GM18507 (cell line): Measurements from ENCODE around the gene TTC4.

ENCODE experiments used
- DNase-seq: peaks from one replicate; pipeline ENCODE4 v3.0.0; 2011; ENCODE audit warnings: low read depth; ENCODE audit not compliant: insufficient read length; ENCODE audit errors: extremely low spot score
- FAIRE-seq: peaks from 2 replicates; lab custom pipeline; 2011; peaks lifted over from hg19 to GRCh38; lab: Jason Lieb, UNC

The TTC4 gene

DNA sequence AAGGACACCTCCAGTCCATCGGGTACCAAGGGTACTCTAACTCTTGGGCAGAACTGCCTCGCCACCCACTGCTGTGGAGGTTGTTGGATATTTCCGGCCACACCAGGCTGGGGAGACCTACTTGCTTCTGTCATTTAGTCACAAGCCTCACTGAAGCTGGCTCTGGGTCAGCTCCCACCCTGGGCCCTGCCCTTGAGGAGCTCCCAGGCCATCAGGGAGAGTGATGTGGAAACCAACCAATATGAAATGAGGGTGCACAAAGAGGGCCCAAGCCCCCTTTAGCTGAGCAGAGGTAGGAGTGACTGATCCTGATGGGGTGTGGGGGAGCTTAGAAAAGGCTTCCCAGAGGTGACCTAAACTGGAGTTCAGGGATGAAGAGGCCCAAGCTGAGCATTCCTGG lies 29.0 kb downstream of the TTC4 start:
- DNase-seq: no peak
- no peak for FAIRE-seq

DNA sequence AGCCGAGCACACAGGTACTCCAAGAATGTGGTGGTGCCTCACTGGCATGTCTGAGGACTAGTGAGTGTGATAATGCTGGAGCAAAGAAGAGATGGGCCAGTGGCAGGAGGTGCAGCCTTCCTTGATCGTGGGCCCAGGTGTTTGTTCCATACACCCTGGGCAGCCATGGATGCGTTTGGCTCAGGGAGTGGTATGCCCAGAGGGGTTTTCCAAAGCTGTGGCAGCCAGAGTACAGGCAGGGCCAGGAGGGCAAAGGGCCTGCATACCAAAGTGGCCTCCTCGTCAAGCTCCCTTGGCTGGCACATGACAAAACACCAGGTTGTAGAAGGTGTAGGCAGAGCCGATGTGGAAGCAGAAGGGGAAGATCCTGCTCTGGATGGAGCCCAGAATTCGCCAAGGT lies 29.6 kb downstream of the TTC4 start:
- FAIRE-seq (no peak), DNase-seq (no peak)

DNA sequence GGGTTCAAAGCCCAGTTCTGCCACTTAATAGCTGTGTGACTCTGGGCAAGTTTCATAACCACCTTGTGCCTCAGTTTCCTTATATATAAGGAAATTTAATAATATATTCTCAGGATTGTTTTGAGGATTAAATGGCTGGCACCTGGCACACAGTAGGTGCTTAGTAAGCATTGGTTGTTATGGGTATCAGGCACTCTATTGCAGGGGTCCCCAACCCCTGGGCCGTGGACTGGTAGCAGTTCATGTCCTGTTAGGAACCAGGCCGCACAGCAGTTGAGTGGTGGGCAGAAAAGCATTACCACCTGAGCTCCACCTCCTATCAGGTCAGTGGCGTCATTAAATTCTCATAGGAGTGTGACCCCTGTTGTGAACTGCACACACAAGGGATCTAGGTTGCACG lies 30.2 kb downstream of the TTC4 start:
- DNase-seq (no peak), FAIRE-seq (no peak)

DNA sequence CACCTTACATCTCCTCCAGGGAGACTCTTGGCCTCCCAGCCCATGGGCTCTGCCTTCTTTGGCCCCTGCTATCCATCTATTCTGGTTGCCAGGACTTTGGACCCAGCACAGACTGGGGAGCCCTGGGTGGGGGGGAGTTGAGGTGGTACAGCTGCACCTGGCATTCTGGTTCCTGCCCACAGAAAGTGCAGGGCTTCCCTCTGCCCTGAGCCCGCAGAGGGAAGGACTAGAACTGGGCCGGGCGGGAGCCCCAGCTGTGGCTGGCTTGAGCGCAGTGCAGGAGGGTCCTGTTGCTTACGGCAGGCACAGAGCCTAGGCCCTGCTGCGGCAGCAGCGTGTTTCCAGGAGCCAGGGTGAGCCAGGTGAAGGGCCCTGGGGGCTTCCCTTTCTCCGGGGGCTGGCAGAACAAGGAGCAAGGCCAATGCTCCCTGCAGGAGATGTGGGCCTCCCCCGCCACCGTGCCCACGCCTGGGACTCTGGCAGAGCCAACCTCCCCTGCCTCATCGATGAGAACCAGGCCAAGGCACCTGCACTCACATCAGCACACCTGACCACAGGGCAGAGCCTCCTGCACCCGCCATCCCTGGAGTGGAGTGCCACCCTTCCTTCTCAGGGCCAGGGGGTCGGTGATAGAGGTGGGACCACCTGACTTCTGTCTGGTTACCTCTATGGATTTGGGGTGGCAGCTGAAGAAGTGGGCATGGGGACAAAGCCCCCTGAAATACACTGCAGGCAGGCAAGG lies 32.6 kb downstream of the TTC4 start:
- no peak for FAIRE-seq

DNA sequence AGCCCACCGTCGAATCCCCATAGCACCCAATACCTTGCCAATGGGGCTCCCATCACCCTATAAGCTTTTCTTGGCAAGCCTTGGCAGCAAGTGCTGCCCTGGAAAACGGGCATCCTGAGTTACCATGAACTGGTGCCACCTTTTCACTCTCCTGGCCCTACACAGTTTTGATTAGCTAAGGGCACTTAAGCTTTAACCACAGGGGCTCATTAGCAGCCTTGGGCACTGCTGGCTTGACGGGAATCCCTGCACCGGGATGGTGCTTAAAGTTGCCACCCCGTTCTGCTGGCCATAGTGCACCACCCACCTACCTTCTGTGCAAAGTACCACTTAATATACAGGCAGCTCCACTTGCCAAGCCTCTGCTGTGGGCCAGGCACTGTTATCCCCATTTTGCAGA lies 34.9 kb downstream of the TTC4 start:
- no peak for FAIRE-seq

More for the DNA sequence above, 32.6 kb downstream of the TTC4 start:
- DNase-seq: no peak

DNA sequence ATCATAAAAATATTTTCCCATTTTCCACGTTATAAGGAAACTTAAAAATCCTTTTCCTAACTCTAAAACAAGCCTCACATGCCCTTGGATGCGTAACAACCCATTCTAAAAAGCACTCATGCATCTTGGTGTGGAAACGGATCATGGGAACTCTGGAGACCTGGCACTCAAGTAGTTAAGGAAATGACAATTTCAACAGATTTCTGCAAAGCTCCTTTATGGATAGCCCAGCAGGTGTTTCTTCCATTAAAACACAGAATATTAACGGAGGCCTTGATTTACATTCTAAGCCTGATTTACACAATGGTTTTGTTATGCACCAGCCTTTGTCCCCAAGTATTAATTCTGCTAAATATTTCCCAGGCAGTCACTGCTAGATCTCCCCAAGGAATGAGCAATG lies 35.8 kb downstream of the TTC4 start:
- DNase-seq (no peak), FAIRE-seq (no peak)

More for the DNA sequence above, 34.9 kb downstream of the TTC4 start:
- DNase-seq: no peak

DNA sequence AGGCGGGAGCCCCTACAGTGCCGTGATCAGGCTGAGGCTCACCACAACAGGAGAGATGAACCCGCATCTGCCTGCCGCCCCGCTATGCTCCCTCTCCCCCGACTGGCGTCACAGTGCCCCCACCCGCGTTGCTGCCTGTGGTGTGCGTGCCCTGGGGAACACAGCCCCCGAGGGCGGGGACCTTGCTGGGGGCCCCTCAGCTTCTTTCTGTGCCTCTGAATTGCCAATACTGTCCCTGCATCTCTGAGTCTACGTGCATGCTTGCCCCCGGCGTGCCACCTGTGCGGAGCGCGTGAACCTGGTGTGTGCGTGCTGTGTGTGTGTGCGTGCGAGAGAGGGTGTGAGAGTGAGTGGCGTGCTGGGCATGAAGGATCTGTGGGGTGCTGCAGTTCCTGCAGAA lies 38.4 kb downstream of the TTC4 start:
- FAIRE-seq (no peak), DNase-seq (no peak)

DNA sequence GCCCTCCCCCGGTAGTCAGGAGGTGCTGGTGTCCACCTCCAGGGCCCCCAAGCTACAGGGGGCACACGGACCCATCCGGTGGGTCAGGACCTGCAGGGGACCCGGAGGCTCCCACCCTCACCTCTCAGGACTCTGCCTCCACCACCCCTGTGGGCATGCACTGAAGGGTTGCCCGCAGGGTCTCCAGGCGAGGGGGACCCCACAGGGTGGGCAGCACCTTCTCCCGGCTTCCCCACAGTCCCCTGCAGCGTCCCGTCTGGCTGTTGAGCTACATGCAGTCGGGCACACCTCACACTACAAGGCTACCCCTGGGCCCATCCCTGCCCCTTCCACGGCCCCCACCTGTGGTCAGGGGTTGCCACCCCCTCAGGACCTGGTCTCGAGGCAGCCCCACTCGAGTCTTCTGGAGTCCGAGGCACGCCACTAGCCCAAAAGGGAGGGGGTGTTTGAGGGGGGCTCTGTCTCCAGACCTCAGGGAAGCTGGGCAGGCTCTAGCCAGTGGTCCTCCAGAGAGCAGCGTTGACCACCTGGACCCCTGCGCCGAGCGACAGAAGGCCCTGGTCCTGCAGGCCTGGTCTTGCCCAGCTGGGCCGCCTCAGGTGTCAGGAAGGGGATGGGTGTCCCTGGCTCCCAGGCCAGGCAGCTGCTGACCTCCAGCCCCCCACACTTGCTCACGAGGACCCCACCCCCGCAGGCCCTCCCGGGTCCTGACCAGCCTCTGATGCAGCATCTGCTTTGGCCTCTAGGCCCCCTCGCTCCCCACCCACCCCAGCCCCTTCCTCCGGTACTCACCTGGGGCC lies 39.0 kb downstream of the TTC4 start:
- FAIRE-seq (no peak), DNase-seq (no peak)

DNA sequence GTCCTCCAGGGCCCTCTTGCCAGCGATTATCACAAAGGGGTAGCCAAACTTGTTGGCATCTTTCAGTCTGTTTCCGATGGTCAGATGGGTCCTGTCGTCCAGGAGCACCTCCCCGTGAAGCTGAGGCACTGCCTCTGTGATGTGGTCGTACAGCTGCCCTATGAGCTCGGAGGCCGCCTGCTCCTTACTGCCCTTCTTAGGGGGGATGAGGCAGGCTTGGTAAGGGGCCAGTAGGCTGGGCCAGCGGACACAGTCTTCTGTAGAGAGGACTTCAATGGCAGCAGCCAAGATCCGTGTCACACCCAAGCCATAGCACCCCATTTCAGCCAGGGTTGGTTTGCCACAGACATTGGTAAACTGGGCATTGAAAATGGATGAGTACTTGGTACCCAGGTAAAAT lies 42.2 kb downstream of the TTC4 start:
- no peak for FAIRE-seq

DNA sequence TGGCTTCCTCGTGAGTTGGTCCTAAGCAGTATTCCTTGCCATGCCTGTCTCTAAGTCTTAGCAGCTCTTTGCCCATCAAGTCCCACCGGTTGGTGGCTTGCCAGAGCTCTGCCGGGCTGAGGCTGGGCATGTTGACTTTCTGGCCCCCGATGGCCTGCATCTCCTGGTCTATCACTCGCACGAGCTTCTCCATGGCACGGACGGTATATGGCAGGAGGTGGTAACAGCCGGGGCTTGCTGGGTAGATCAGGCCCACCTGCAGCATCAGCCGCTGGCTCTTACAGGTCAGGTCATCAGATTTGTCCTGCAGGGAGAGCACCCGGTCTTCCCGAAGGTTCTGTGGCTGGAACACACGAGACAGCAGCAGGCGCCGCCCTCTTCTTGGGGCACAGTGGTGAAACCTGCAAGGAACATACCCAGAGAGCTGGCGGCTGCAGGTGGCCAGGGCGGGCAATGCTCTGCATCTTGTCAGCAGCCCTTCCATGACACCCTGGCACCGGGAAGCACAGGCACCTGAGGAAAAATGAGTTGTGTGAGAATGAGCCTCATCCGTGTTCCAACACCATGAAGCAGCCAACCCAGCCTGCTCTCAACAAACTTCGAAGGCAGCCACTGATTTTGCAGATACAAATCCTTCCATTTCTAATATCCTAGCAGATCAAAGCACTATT lies 43.2 kb downstream of the TTC4 start:
- no peak for FAIRE-seq
- no peak for DNase-seq

More for the DNA sequence above, 42.2 kb downstream of the TTC4 start:
- DNase-seq: no peak

DNA sequence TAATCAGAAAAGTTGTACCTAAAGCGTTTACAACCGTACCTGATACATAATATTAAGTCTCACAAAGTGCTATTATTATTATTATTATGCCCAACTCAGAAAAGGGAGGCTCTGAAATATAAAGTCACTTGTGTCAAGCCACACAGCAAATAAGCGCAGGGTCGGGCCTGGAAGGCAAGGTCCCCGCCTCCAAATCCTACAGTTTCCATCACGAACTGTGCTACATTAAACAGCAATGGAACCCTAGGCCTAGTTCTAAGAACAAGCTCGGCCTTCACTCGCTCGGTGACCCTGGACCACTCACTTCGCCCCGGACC lies 48.1 kb downstream of the TTC4 start:
- DNase-seq: no peak
- FAIRE-seq: no peak

DNA sequence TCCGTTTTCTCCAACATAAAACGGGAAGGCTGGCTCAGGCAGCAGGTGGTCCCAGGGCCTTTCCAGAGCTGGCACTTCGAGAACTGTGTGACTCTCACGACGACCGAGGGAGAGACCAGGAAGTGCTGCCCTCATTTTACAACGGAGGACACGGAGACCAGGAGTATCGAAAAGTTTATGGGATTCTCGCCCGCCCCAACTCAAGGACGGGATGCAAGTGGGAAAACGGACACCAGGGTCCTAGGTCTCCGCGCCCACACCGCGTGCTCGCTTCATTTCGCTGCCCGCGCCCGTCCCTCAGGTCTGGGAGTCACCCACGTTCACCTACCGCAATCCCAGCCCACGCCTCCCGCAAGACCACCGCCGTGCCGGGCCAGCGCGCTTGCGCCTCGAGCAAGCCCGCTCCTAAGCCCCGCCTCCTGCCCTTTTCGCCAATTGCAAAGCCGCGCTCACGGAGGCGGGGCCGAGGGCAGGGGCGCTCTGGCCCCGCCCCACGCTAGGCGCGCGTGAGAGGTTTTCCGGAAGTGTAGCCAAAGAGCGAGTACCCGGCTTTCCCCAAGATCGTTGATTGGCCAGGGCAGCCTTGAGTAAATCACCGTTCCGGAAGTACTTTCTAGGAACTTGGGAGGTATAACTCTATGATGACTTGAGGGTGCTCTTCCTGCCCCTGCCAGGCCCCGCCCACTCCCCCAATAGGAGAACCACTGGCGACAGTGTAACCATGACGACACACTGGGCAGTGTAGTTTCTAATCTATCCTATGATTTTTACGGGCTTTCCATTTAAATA lies 48.7 kb downstream of the TTC4 start, which contains the start of gene PARS2:
PARS2 (minus strand) TSS at position 391 of the 789 bp plus-strand sequence. CDS start 5,362 bp downstream, outside the sequence.
- peak; percentile 96 for DNase-seq
- peak; percentile 100 for FAIRE-seq

DNA sequence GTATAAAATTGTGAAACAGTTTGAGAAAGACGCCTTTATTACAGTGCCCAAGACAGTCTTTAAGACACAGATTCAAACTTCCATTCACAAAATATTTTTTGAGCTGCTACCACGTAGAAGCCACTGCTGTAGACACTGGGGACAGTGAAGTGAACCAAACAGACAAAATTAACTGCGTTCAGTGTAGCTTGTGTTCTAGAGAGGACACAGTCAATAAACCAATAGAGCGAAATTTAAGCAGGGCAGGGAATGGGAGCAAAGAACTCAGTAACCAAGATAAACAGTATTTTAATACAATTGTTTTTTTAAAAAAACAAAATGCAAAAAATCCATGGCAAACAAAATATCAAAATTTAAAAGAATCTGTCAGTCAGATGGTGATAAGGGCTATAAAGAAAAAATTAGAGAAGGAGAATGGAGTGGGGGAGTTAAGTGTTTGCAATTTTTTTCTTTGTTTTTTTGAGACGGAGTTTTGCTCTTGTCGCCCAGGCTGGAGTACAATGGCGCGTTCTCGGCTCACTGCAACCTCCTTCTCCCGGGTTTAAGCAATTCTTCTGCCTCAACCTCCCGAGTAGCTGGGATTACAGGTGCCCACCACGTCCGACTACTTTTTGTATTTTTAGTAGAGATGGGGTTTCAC lies 49.4 kb downstream of the TTC4 start:
- DNase-seq (no peak), FAIRE-seq (no peak)

DNA sequence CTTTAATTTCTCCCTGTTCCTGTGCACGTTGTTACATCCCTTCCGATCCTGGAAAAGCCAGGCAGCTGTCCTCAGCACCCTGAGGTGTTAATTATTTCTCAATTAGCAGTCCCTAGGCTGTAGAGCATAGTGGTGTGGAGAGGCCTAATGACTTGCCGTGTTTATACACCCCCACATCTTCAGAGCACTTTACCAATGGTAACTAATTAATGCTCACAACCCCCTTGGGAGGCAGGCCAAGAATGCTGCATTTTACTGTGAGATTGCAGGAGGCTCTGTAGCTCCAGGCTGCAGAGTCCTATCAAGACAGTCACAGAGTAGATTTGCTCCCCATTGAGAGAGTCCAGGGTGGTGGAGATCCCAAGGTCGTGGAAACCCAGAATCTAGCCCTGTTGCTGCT lies 51.1 kb downstream of the TTC4 start:
- no peak for FAIRE-seq

DNA sequence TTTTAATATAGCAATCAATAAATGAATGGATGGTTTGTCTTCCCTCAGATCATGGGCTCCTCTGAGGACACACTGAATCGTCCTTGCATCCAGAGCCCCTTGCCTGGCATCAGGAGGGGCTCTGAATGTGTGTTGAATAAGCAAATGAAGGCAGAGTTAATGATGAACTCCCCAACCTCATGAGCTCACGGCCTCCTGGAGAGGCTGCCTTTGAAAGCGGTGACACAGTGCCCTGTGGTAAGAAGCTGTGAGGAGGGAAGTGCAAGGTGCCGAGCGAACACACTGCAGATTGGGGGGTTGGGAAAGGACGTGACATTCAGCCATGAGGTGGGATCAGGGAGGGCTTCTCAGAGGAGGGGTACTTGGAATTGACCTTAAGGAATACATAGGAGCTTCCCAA lies 51.9 kb downstream of the TTC4 start:
- DNase-seq: no peak
- FAIRE-seq: no peak

More for the DNA sequence above, 51.1 kb downstream of the TTC4 start:
- DNase-seq: no peak

DNA sequence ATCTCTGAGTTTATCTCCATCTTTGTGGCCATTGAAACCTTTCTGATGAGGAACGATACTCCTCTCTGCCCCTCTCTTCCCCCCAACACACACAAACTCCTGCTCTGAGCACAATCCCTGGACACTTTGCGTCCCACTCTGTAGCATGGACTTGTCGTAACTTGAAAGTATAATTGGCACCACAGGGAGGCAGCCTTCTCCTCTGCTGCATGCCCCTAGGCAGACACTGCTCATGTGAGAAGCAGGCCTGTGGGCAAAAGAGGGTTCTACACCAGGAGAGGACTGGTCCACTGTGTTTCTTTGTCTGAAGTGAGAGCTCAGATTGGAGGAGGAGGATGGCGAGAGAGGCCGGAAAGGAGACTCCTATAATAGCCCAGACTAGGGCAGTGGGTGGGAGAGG lies 52.4 kb downstream of the TTC4 start:
- FAIRE-seq (no peak), DNase-seq (no peak)

DNA sequence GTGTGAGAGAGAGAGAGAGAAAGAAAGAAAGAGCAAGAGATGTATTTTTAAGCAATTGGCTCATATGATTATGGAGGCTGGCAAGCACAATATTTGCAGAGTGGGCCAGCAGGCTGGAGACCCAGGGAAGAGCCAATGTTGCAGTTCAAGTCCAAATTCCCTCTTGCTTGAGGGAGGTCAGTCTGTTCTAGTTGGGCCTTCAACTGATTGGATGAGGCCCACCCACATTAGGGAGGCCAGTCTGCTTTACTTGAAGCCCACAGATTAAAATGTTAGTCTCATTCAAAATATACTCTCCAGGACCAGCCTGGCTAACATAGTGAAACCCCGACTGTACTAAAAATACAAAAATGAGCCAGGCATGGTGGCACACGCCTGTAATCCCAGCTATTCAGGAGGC lies 57.3 kb downstream of the TTC4 start:
- no peak for DNase-seq
- FAIRE-seq: no peak

DNA sequence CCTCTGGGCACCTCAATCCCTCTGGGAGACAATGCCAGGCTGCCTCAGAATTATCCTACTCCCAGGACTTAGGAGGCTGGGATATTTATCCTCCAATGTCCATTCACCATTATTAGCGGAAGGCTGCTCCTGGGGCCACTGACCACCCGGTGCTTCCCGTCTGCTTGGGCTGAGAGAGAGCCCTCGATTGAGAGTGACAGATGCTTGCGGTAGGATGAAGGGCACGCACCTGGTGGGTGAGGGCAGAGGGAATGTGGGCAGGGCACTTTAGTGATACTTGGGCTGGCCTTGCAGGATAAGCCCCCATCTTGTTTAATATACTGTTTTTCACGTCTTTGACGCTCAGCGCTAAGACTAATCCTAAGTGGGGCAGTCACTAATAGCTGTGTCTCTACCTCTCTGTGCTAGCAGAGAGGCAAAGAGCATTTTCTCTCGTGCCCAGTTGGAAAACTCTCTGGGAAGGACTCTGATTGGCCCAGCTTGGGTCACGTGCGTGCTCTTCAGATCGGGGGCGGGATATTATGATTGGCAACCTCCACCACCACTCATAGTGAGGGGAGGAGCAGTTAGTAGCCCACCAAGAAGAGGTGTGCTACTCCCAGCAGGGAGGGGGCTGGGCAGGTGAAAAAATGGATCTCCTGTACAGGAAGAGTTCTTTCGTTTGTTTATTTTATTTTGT lies 59.3 kb downstream of the TTC4 start:
- FAIRE-seq (no peak), DNase-seq (no peak)
